Measurements from ENCODE around the gene SLC22A1. TPM values are rescaled to one million over a fixed set of nuclear protein-coding genes. Genes with fewer than 3 reads are reported as not detected.
"Not testable (repeated sequence)": the region's sequence is repeated elsewhere in the genome, so short reads cannot be mapped to it uniquely, and the experiment has no call there.

The SLC22A1 gene
- polyA plus RNA-seq, 10 donors, result 0.15 to 2.0 (median 0.67) TPM; not detected in 2

DNA sequence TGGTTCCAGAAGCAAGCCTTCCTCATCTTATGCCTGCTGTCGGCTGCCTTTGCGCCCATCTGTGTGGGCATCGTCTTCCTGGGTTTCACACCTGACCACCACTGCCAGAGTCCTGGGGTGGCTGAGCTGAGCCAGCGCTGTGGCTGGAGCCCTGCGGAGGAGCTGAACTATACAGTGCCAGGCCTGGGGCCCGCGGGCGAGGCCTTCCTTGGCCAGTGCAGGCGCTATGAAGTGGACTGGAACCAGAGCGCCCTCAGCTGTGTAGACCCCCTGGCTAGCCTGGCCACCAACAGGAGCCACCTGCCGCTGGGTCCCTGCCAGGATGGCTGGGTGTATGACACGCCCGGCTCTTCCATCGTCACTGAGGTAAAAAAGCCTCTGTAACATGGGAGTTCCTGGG, 366 bp downstream of the SLC22A1 start:
- DNase-seq, result no peak

DNA sequence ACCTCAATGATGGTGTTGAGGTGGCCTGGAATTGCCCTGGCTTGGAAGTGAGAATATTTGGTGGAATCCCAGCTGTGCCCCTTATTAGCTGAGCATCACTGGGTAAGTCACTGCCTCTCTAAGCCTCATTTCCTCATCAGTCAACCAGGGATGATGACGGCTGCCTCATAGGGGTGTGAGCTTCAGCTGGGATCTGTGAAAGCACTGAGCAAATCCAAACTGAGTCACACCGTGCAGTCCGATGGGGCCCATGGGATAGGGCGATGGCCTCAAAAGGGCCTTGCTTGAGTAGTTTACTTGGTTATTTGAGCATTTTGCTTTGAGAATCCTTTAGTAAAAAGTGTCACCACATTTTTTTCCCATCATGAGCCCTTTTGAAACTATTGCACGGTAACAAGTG, 1.1 kb downstream of the SLC22A1 start:
- no peak for DNase-seq

DNA sequence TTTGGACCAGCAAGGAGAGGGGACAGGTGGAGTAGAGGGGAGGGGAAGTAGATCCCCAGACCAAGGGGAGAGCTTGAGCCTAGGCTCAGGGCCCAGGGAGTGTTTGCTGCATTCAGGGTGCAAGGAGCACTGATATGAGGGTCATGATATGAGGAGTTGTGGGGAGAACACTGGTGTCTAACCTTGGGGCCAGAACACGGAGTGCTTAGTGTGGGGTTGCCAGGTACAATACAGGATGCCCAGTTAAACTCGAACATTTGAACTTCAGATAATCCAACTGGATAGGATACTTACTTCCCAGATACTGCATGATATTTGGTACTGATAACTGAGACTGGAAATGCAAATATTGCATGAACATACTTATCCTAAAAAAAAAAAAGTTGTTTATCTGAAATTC, 2.4 kb downstream of the SLC22A1 start:
- DNase-seq, result no peak

DNA sequence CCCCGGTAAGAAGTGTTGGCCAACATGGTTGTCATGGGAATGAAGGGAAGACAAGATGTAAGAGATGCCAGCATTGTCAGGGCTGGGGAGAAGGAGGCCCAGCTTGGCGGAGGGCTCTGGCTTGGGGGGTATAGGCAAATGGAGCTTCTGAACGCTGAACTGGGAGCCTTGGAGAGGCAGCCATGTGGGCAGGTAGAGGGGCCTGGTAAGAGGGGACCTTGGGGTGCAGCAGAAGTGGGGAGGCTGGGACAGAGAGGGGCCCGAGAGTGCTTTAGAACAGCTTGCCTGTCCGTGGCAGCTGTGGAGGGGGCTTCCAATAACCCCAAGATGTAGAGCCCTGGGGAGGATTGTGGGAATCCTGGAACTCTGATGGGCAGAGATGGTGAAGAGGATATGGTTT, 3.0 kb downstream of the SLC22A1 start:
- no peak for DNase-seq

DNA sequence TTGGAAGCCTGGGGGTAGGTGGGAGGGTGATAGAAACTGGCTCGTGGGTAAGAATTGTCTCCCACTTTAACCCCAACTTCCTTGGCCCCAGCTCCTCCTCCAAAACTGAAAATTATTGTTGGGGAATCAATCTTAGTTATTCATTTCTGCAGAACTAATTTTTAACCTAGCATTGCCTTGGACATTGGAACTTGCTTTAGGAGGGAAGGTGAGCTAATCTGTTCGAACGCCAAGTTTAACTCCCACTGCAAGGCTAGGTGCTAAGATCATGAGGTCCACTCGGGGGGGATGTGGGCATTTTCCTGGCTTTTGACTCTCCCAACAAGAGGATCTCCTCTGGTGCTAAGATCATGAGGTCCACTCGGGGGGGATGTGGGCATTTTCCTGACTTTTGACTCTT, 3.5 kb downstream of the SLC22A1 start:
- not testable (repeated sequence) for DNase-seq

DNA sequence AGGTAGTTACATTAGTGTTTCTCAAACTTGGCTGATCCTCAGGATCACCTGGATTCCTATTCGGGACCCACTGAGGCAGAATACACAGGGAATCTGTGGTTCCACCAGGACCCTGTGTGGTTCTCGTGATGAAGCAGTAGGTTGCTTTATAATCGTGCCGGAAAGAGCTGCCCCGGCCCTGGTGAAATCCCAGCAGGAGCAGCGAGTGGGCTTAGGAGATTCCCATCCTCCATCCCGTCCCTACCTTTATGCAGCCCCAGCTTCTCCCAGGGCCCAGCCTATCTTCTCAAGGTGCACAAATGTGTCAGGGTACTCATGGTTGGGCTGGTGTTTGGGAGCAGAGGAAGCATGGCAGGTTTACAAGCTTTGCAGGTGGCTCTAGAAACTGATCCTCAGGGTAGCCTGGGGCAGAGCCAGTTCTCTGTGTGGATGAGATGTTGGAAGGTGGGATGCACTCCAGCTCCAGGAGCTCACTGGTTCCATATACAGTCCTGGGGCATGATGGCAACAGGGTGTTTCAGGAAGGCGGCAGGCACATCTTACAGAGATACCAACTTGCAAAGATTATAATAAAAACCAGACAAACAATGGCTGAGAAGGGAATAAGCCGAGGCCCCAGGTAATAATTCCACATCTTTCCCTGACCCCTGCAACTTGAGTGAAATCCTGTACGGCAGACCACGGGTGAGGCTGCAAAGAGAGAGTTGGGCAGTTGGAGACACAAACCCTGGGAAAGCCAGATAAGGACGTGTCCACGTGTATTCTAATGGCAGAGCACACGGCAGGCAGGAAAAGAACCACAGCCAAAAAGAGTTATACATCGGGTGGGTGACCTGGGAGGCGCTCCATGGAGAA, 5.9 kb downstream of the SLC22A1 start:
- no peak for DNase-seq

DNA sequence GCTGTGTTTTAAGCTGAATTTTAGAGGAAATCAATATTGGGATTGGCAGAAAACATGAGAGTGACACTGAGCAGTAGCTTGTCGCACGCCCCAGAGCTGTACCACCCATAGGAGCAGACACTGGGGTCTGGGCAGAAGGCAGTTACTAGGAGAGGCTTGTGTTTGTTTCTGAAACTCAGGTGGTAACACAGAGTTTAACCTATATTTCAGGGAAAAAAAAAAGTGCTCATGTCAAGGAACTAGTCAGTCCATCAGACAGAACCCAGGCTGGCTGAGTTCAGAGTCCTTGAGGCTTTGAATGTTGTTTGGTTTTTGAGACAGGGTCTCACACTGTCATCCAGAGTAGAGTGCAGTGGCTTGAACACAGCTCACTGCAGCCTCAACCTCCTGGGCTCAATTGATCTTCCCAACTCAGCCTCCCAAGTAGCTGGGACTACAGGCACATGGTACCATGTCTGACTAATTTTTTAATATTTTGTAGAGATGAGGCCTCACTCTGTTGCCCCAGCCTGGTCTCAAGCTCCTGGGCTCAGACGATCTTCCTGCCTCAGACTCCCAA, 6.6 kb downstream of the SLC22A1 start:
- no peak for DNase-seq

DNA sequence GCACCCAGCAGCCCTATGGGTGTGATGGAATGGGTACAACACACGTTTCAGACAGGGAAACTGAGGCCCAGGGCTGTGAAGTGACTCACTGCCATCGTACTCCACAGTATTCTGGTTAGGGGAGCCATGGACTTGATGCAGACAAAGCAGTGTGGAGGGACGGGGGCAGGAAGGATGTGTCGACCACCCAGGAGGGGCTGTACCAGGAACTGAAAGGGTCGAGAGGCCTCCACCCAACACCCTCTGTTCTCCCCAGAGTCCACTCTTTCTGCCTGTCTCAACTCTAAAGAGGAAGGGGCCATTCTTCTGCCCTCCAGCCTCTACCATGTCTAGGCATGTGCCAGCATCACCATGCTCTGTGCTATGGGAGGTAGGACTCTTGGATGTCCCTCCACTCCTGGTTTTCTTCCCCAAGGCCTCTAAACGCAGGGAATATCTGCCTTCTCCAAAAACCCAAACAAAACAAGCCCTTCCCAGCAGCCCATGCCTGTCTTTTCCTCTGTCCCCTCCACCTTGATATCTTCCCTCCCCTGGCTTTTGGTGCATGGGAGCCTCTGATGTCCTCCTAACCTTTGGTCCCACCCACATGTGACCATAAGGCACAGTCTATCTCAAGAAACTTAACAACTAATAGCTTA, 7.4 kb downstream of the SLC22A1 start:
- no peak for DNase-seq

DNA sequence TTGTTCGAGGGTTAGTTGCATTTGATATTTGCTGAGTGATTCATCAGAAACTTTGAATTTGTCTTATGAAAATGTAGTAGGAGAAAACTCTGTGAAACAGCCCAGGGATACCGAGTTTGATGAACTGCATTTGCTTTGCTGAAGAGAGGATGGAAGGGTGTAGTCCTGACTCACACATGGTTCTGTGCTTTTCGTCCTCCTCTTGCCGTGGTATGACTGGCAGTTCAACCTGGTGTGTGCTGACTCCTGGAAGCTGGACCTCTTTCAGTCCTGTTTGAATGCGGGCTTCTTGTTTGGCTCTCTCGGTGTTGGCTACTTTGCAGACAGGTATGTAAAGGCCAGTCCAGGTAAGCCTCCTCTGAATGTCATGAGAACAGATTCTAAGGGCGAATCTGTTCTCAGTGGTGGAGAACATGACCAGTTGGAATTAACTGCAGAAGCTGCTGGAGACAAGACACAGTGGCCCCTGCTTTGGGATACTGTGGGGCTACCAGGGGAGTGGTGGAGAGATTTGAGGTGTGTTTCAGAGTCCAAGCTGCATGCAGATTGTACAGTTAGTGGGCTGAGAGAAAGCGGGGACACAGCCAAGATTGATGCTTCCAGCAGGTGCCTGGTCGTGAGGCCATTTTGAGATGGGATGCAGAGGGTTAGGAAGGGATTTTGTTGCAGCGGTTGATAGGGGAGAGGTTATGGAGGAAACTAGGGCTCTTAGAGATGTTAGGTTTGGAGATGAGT, 8.4 kb downstream of the SLC22A1 start:
- no peak for DNase-seq

DNA sequence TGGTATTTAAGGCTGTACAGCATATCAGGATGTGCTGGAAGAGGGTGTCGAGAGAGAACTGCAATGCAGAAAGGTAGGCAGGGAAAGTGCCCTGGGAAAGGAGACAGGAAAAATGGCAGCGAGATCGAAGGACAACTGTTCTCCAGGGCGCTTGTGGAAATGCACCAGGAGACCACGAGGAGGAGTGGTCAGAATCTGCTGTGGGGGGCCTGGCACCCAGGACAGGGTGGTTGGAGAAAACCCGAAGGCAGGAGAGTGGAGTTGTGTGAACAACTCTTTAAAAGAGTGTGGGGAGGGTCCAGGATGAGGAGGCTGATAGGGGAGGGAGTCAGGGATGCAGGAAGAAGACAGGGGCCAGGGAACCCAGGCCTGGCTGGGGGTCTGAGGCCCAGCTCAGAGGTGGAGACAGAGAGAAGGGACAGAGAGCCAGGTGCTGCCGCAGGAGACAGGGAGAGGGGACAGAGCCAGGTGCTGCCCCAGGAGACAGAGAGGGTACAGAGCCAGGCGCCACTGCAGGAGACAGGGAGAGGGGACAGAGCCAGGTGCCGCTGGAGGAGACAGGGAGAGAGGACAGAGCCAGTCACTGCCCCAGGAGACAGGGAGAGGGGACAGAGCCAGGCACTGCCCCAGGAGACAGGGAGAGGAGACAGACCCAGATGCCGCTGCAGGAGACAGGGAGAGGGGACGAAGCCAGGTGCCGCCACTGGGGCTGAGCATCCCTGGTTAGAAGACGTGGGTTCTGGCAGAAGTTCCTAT, 9.3 kb downstream of the SLC22A1 start:
- no peak for DNase-seq

DNA sequence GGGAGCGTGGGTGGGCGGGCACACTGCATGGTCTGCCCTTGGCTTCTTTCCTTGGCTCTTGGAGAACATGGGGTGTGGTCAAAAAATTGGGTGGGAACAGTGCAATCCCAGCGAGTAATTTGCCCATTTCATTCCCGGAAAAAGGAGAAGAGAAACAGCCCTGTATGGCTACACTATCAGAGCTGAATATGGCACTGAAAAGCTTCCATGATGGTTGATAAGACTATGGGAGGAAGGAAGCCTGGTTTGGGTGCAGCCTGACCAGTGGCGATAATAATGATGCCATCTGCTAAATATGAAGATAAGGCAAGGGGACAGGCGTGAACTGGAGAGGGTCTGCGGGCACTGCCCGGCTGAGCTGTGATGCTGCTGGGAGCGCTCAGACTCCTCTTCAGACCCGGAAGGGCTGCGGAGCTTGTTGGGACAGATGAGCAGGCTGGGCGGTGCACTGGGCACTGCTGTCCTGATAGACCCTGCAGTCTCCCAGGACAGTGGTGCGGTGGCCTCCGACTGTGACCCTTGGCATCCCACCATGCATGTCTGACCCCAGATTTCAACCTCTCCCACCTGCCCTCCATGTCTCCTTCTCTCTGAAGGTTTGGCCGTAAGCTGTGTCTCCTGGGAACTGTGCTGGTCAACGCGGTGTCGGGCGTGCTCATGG, 10.2 kb downstream of the SLC22A1 start:
- no peak for DNase-seq

DNA sequence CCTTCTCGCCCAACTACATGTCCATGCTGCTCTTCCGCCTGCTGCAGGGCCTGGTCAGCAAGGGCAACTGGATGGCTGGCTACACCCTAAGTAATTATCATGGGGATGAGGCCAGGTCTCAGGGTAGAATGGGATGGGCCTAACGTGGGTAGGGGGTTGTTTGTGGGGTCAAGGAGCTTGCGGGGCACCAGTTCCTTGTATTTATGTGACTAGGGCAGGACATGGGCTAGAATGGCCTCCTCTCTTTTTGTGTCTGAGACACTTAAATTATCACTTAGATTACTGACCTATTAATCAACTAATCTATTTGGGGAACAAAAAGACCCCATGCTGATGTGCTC, 10.7 kb downstream of the SLC22A1 start:
- DNase-seq, result no peak

DNA sequence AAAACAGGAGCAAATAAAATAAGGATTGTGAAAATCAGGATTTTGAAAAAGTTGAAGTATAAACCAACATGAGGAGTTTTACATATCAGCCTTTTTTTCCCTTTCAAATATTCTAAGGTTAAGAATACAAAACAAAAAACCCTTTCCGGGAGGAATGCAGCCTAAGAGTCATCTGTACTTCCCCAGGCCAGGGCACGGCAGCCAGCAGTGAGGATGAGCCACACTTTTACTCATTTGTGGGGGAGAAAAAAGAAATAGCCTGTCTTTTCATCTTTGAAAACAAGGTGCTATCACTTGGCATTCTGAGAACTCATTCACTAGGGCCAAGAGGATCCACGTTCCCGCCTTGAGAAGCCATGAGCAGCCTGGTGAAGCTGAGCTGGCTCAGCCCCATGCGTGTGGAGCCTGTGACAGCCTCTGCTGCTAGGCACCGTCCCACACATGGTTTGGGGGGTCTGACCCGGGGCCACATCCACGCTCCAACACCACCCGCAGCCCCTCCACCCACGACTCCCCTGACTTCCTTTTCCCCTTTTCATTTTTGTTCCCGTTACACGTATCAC, 11.2 kb downstream of the SLC22A1 start:
- no peak for DNase-seq

DNA sequence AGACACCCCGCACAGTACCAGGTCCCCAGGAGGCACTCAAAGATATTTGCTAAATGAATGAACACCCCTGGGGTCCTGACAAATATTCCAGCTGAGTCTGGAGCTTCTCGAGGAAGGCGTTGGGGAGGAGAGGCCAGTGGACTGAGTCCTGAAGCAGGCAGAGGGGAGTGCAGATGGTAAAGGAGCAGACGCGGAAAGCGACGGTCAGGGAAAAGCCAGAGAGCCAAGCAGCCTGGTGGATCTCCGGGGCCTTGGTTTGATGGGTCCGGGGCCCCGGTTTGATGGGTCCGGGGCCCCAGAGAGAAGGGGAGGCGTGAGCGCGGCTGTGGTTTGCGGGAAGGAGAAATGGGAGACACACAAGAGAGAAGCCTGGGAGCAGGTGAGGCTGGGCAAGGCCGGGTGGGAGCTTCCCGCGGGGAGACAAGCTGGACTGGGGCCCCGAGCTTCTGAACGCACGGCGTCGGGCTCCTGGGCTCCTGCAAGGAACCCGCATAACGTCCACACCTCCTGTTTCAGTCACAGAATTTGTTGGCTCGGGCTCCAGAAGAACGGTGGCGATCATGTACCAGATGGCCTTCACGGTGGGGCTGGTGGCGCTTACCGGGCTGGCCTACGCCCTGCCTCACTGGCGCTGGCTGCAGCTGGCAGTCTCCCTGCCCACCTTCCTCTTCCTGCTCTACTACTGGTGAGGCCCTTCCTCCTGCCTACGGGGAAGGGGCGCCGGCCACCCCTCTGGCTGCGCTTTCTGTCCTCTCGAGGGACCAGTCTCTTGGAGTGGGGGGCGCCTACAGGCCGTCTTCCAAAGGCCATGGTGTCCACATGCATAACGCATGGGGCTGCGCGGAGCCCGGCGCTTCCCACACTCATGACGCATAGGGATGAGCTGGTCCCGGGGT, 12.1 kb downstream of the SLC22A1 start:
- no peak for DNase-seq

DNA sequence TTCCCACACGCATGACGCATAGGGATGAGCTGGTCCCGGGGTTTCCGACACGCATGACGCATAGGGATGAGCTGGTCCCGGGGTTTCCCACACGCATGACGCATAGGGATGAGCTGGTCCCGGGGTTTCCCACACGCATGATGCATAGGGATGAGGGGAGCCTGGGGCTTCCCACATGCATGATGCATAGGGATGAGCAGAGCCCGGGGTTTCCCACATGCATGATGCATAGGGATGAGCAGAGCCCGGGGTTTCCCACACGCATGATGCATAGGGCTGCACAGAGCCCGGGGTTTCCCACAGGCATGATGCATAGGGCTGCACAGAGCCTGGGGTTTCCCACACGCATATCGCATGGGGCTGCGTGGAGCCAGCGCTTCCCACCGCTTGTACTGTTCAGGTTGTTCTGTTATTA, 12.7 kb downstream of the SLC22A1 start:
- DNase-seq, result not testable (repeated sequence)

DNA sequence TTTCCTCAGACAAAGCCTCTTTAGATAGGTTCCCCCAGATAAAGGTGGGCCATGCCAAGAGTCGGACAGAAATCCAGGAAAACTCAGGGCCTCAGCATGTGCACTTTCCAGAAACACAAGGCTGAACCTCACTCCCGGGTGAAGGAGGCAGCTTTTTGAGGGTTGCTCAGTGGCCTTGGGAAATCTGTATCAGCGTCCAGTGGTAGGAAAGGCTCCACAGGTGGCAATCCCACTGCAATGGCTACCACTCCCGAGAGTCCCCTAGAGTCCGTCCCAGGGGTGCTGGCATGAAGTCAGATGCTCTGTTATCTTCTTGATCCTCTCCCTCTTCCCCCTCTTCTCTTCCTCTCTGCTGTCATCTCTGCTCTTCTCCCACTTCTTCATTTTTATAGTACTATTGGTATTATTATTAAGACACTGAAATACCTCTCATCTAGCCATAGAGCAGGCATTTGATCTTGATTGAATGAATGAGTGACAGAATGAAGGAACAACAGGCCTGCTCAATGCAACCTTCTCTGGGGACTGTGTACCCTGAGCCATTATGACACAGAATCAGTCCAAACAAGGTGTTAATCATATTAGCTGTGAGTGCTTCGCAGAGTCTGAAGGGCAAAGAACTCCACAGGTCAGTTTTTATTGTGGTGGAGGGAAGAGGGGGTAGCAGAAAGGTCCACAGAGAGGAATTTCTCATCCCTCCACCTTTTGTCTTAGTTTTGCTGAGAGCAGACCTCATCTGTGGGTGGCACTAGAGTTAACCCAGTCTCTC, 13.3 kb downstream of the SLC22A1 start:
- no peak for DNase-seq

DNA sequence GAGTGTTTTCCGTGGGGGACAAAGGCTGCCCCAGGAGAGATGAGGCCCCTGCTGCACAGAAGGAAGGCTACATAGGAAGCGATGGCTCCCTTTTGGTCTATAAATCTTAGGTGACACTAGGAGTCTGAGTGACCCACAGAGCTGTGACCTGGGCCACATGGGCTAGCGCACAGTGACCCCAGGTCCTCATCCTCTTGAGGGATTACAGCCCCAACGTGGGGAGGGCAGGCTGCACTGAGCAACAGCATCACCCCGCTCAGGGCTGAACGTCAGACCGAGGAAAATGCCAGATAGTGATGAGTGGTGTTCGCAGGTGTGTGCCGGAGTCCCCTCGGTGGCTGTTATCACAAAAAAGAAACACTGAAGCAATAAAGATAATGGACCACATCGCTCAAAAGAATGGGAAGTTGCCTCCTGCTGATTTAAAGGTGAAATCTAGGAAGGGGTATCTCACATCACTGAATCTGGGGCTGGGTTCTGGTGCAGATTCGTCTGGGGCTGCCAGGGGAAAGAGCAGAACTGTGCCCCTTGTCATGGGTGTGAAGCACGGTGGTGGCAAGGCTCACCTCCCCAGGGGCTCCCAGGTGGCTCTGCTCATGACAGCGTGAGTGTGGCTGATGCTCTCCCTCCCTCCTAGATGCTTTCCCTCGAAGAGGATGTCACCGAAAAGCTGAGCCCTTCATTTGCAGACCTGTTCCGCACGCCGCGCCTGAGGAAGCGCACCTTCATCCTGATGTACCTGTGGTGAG, 14.5 kb downstream of the SLC22A1 start:
- DNase-seq, result no peak

Measured in muscle of back (tissue), 11 donors.